Loucy (cell line): ENCODE data around the gene FSIP2.
"Not testable (repeated sequence)": the region's sequence is repeated elsewhere in the genome, so short reads cannot be mapped to it uniquely, and the experiment has no call there.

Experiments
- H2AFZ ChIP-seq: fragments of 200-600 bp; sonication (generic); 2 replicates; pipeline ENCODE4 v1.6.0; 2016; ENCODE audit warnings: antibody characterized with exemption, mild to moderate bottlenecking, low read length, moderate library complexity
- H3F3A ChIP-seq: fragments of 200-600 bp; 2 replicates; pipeline ENCODE4 v1.6.0; 2016; ENCODE audit warnings: antibody characterized with exemption, low read depth, mild to moderate bottlenecking
- H3K27me3 ChIP-seq: fragments of 200-600 bp; sonication (generic); 2 replicates; pipeline ENCODE4 v1.6.1; 2014; ENCODE audit warnings: low read length, mild to moderate bottlenecking; ENCODE audit not compliant: insufficient read depth, poor library complexity, severe bottlenecking
- H3K36me3 ChIP-seq: fragments of 200-600 bp; sonication (generic); 2 replicates; pipeline ENCODE4 v1.6.1; 2016; ENCODE audit warnings: low read length; ENCODE audit not compliant: insufficient read depth
- H3K4me1 ChIP-seq: fragments of 200-600 bp; sonication (generic); 2 replicates; pipeline ENCODE4 v1.5.1; 2014; ENCODE audit warnings: low read length, mild to moderate bottlenecking; ENCODE audit not compliant: insufficient read depth, poor library complexity, severe bottlenecking
- H3K4me2 ChIP-seq: fragments of 200-600 bp; sonication (generic); 2 replicates; pipeline ENCODE4 v1.6.0; 2014; ENCODE audit warnings: antibody characterized with exemption, low read length, low read depth, mild to moderate bottlenecking; ENCODE audit not compliant: poor library complexity, severe bottlenecking
- H3K4me3 ChIP-seq: fragments of 200-600 bp; sonication (generic); 2 replicates; pipeline ENCODE4 v1.5.1; 2014; ENCODE audit warnings: low read length, mild to moderate bottlenecking, mixed read lengths; ENCODE audit not compliant: poor library complexity, severe bottlenecking
- H3K79me2 ChIP-seq: fragments of 200-600 bp; sonication (generic); 2 replicates; pipeline ENCODE4 v1.6.1; 2014; ENCODE audit warnings: low read length; ENCODE audit not compliant: insufficient read depth
- H3K9ac ChIP-seq: fragments of 200-600 bp; sonication (generic); 2 replicates; pipeline ENCODE4 v1.6.0; 2014; ENCODE audit warnings: mild to moderate bottlenecking, low read depth, low read length, moderate library complexity; ENCODE audit not compliant: poor library complexity, severe bottlenecking
- H3K9me2 ChIP-seq: fragments of 200-600 bp; sonication (generic); replicated peaks from 2 replicates; pipeline ENCODE4 v1.6.1; 2016; ENCODE audit warnings: low read depth, low read length, mixed read lengths
- H3K9me3 ChIP-seq: fragments of 200-600 bp; sonication (generic); 2 replicates; pipeline ENCODE4 v1.6.1; 2014; ENCODE audit warnings: mild to moderate bottlenecking, antibody characterized with exemption, low read length, low read depth; ENCODE audit not compliant: insufficient read depth
- H4K20me1 ChIP-seq: fragments of 200-600 bp; sonication (generic); 2 replicates; pipeline ENCODE4 v1.6.0; 2014; ENCODE audit warnings: antibody characterized with exemption, low read length, mild to moderate bottlenecking; ENCODE audit not compliant: insufficient read depth, poor library complexity, severe bottlenecking
- EZH2phosphoT487 ChIP-seq: fragments of 200-600 bp; IDR thresholded peaks from 2 replicates; pipeline ENCODE4 v1.6.1; 2018; ENCODE audit warnings: antibody characterized with exemption, mild to moderate bottlenecking, moderate library complexity, borderline replicate concordance
- TF ChIP-seq, protein P1 (sequence below): fragments of 200-600 bp; sonication (generic); conservative IDR thresholded peaks from 2 replicates; pipeline ENCODE4 v1.5.1; 2014; ENCODE audit warnings: mild to moderate bottlenecking, antibody characterized with exemption, low read length

The FSIP2 gene

DNA sequence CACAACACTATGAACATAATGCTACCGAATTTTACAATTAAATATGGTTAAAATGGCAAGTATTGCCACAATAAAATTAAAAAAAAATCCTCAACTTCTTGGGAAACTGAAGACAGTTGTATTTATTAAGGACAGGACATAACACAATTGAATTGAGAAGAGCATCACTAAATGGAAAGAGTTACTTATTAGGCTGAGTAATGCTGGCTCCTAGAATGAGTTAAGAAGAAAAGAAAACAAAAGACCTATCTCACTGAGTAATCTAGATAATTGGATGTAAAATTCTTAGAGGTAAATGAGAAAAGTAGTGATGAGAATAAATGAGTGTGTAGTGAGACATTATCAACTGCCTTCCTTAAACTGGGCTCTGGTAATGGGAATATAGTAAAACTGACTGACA is 121.7 kb downstream of the FSIP2 start:
- no peaks in the 10 kb centered on the region for H3K79me2 ChIP-seq

DNA sequence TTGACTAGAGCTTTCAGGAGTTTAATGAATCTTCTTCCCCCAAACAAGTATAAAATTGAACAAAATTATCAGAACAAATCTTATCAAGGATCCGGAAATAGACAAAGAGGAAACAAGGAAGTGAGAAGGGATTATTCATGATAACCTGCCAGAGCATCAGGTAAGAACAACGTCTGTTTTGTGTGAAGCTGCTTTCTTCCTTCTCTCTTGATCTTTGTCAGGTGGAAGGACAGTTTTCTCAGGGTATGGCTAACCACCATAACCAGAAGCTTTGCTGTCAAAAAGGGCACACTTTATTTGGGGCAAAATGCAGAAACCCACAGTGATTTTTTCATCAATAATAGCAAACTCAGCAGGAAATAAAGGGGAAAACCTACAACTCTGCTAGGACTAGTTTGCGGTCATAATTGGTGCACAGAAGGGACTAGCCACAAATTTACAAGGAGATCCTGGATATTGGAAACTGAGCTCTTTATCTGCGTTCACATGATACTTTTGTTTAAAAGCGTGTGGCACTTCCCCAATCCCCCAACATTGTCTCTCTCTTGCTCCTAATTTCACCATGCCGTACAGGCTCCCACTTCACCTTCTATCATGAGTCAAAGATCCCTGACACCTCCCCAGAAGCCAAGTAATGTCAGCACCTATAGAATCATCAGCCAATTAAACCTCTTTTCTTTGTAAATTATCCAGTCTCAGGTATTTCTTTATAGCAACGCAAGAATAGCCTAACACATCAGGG is 124.2 kb downstream of the FSIP2 start:
- no peak overlapping the region for H3K9ac ChIP-seq
- no peaks in the 10 kb centered on the region for H3K9me3 ChIP-seq
- no peaks in the 10 kb centered on the region for H4K20me1 ChIP-seq
- no peaks in the 10 kb centered on the region for H3K9me2 ChIP-seq
- H2AFZ ChIP-seq = no peak overlapping the region
- no peak overlapping the region for H3K4me3 ChIP-seq
- no peaks in the 10 kb centered on the region for H3K79me2 ChIP-seq
- TF ChIP-seq, protein P1, sequence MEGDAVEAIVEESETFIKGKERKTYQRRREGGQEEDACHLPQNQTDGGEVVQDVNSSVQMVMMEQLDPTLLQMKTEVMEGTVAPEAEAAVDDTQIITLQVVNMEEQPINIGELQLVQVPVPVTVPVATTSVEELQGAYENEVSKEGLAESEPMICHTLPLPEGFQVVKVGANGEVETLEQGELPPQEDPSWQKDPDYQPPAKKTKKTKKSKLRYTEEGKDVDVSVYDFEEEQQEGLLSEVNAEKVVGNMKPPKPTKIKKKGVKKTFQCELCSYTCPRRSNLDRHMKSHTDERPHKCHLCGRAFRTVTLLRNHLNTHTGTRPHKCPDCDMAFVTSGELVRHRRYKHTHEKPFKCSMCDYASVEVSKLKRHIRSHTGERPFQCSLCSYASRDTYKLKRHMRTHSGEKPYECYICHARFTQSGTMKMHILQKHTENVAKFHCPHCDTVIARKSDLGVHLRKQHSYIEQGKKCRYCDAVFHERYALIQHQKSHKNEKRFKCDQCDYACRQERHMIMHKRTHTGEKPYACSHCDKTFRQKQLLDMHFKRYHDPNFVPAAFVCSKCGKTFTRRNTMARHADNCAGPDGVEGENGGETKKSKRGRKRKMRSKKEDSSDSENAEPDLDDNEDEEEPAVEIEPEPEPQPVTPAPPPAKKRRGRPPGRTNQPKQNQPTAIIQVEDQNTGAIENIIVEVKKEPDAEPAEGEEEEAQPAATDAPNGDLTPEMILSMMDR = no peak
- no peak for TF ChIP-seq EZH2phosphoT487
- H3F3A ChIP-seq = no peaks in the 10 kb centered on the region
- no peaks in the 10 kb centered on the region for H3K4me1 ChIP-seq
- H3K27me3 ChIP-seq = no peaks in the 10 kb centered on the region
- H3K4me2 ChIP-seq = no peak overlapping the region
- no peaks in the 10 kb centered on the region for H3K36me3 ChIP-seq

More for the DNA sequence above, 121.7 kb downstream of the FSIP2 start:
- Histone ChIP-seq H3K9ac (no peak overlapping the region), H2AFZ (no peak overlapping the region), H3K4me1 (no peaks in the 10 kb centered on the region), H4K20me1 (no peaks in the 10 kb centered on the region), H3K4me2 (no peak overlapping the region), H3K27me3 (no peaks in the 10 kb centered on the region), H3K9me2 (no peaks in the 10 kb centered on the region), H3K9me3 (no peaks in the 10 kb centered on the region), H3K4me3 (no peak overlapping the region), H3K36me3 (no peaks in the 10 kb centered on the region), H3F3A (no peaks in the 10 kb centered on the region)
- TF ChIP-seq, protein P1 = no peak
- TF ChIP-seq EZH2phosphoT487 = no peak

DNA sequence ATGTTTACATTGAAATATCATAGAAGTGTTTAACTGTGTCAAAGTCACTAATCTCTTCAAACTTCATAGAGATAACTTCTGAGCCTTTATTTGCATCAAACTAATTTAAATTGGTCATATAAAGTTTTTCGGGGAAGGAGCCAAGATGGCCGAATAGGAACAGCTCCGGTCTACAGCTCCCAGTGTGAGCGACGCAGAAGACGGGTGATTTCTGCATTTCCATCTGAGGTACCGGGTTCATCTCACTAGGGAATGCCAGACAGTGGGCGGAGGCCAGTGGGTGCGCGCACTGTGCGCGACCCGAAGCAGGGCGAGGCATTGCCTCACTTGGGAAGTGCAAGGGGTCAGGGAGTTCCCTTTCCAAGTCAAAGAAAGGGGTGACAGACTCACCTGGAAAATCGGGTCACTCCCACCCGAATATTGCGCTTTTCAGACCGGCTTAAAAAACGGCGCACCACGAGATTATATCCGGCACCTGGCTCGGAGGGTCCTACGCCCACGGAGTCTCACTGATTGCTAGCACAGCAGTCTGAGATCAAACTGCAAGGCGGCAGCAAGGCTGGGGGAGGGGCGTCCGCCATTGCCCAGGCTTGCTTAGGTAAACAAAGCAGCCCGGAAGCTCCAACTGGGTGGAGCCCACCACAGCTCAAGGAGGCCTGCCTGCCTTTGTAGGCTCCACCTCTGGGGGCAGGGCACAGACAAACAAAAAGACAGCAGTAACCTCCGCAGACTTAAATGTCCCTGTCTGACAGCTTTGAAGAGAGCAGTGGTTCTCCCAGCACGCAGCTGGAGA is 126.1 kb downstream of the FSIP2 start:
- H3K9me3 ChIP-seq, H2AFZ ChIP-seq, H3K4me1 ChIP-seq, H3K4me2 ChIP-seq, H3K9me2 ChIP-seq, H3K27me3 ChIP-seq, H4K20me1 ChIP-seq, H3K9ac ChIP-seq, H3F3A ChIP-seq, H3K4me3 ChIP-seq, H3K79me2 ChIP-seq, H3K36me3 ChIP-seq: not testable (repeated sequence)
